HG03521 (cell line): ENCODE data around the gene AFDN.

ENCODE experiments used
- ATAC-seq: cut with Tn5 transposase; IDR thresholded peaks from one replicate; pipeline ENCODE4 v1.9.1; 2021; ENCODE audit warnings: mild to moderate bottlenecking, moderate library complexity; ENCODE audit not compliant: unreplicated experiment

Gene AFDN

GRCh38 chr6:167976708-167977107, 150.0 kb downstream of the AFDN start:
- no peak for ATAC-seq

- ATAC-seq: no peak
Measured at GRCh38 chr6:167977717-167978467, 151.2 kb downstream of the AFDN start.

- no peak for ATAC-seq
Measured at GRCh38 chr6:167978607-167979006, 151.9 kb downstream of the AFDN start.

- ATAC-seq: no peak
Measured at GRCh38 chr6:167979436-167980139, 152.9 kb downstream of the AFDN start.

GRCh38 chr6:167980911-167981580, 154.3 kb downstream of the AFDN start:
- ATAC-seq: no peak

GRCh38 chr6:167981916-167982462, 155.3 kb downstream of the AFDN start:
- no peak for ATAC-seq

GRCh38 chr6:167984144-167984719, 157.5 kb downstream of the AFDN start:
- ATAC-seq: no peak

- ATAC-seq: no peak
Measured at GRCh38 chr6:167984876-167985604, 158.3 kb downstream of the AFDN start.

- no peak for ATAC-seq
Measured at GRCh38 chr6:167985911-167986595, 159.3 kb downstream of the AFDN start.

GRCh38 chr6:167987396-167988153, 160.9 kb downstream of the AFDN start:
- ATAC-seq: no peak

- no peak for ATAC-seq
Measured at GRCh38 chr6:167988154-167988495, 161.4 kb downstream of the AFDN start.

GRCh38 chr6:167988945-167989841, 162.5 kb downstream of the AFDN start:
- no peak for ATAC-seq

GRCh38 chr6:167990016-167990945, 163.6 kb downstream of the AFDN start:
- ATAC-seq: no peak

- no peak for ATAC-seq
Measured at GRCh38 chr6:167993169-167993568, 166.5 kb downstream of the AFDN start.

GRCh38 chr6:167993831-167994230, 167.1 kb downstream of the AFDN start:
- ATAC-seq: no peak

- ATAC-seq: no peak
Measured at GRCh38 chr6:167995302-167995701, 168.6 kb downstream of the AFDN start.

GRCh38 chr6:167995731-167996151, 169.0 kb downstream of the AFDN start:
- no peak for ATAC-seq
